OCI-LY3 (cell line): ENCODE results near the gene CBX1.

Source experiments
- CTCF ChIP-seq: fragments of 200-600, 300-600 bp; sonication (generic); IDR thresholded peaks from 2 replicates; pipeline ENCODE4 v1.5.1; 2014; ENCODE audit warnings: antibody characterized with exemption, low read length, low read depth
- EZH2phosphoT487 ChIP-seq: fragments of 200-600 bp; shearing (Covaris generic); IDR thresholded peaks from 2 replicates; pipeline ENCODE4 v1.6.1; 2018; ENCODE audit warnings: antibody characterized with exemption, mixed run types, low read depth

GRCh38 chr17:48037036-48037837 is 64.0 kb downstream of the CBX1 start, which contains the start of gene COPZ2:
- peak; percentile 73 for TF ChIP-seq CTCF
- no peak for TF ChIP-seq EZH2phosphoT487
